ENCODE data around the gene CPA5.
"Not testable (repeated sequence)": the region's sequence is repeated elsewhere in the genome, so short reads cannot be mapped to it uniquely, and the experiment has no call there.

The CPA5 gene

GRCh38 chr7:130361681-130362080 is 17.1 kb downstream of the CPA5 start:
- no peak for DNase-seq

DNA sequence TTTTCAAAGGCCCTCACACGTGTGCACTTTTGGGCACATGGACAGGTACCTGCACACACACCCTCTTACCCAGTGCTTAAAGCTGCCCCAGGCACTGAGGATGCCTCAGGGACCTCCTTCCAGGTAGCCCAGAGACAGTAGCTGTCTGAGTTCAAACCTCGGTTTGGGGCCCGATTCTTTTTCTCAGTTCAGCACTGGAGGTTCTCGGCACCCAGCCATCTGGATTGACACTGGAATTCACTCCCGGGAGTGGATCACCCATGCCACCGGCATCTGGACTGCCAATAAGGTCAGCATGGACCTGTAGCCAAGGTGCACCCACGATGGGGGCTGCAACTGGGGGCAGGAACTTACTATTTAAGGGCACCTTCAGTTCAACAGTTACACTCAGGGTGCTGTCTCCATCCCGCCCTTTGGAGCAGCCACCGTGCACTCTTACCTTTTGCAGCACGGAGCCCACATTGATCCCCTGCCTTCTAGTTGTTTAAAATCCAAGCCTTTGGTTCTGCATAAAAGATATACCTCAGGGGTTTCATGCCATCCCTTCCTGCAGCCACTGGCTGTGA is 17.7 kb downstream of the CPA5 start:
- no peak for DNase-seq

GRCh38 chr7:130363026-130363847 is 18.6 kb downstream of the CPA5 start:
- DNase-seq, result no peak

DNA sequence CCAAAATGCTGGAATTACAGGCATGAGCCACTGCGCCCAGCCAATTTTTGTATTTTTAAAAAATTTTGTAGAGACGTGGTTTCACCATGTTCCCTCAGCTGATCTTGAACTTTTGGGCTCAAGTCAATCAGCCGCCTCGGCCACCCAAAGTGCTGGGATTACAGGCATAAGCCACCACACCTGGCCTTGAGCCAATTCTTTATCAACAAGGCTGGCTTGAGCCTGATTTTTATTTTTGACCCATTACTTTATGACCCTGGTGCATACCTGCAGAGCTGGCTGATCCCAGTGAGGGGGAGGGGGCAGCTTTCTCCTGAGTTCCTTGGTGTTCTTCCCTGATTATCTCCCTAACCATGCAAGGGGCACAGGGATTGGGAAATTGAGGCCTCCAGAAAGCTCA is 19.8 kb downstream of the CPA5 start:
- DNase-seq, result no peak

DNA sequence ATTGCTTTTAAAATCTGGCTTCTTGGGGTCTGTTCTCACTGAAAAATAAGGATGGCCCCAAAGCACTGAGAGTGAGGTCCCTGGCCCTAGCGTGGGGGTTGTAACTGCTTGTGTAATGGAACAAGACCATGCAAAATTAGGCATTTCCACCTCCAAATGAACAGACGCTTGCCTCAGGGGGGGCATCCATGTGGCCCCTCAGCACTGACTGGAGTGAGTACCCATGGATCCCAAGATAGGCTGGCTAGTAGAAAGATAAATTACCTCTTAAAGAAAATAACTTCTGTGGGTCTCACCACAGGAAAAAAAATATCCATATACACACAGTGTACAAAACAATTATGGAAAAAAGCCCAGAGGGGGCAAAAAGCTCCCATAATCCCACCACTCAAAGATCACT is 20.5 kb downstream of the CPA5 start:
- DNase-seq, result no peak

DNA sequence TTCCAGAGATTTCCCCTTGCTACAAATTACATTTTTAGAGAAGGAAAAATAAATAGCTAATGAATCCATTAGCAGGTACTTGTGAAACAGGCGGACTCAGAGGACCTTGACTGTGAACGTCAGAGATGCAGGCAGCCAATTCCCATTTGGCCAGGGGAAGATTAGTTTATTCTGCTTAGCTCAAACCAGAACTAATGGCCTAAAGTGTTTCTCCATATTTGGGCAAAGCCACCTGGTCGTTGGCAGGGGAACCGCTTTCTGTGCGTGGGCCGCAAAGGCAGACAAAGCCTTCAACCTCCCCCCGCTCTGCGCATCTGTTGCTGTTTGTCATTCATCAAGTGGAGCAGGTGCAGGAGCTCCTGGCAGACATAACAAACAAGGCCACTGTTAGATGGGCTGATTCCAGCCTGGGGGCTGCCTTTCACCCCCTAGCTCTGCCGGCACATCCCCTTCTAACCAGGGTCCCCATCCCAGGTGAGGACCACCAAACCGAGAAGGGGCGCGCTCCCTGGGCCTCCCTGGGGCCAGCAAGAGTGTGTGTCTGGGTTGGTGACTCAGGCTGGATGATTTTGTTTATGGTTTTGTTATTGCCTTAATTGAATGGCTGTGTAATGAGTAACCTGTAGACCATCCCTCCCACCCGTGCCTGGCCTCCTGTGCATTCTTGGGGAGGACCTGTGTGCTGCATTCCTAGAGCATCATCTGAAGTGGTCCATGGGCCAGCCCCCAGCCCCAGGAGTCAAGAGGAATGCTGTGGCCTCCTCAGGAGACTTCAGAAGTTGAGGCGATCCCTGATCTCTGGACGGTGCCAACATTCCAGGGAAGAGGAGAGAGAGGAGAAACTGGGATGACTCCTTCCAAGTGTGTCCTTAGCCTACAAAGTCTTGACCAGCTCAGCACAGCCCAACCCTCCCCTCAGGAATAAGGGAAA is 21.2 kb downstream of the CPA5 start:
- peak; percentile 94 for DNase-seq

GRCh38 chr7:130366564-130366963 is 21.9 kb downstream of the CPA5 start:
- DNase-seq, result no peak

- DNase-seq, result no peak
These were observed 22.6 kb downstream of the CPA5 start for GRCh38 chr7:130367088-130367755.

DNA sequence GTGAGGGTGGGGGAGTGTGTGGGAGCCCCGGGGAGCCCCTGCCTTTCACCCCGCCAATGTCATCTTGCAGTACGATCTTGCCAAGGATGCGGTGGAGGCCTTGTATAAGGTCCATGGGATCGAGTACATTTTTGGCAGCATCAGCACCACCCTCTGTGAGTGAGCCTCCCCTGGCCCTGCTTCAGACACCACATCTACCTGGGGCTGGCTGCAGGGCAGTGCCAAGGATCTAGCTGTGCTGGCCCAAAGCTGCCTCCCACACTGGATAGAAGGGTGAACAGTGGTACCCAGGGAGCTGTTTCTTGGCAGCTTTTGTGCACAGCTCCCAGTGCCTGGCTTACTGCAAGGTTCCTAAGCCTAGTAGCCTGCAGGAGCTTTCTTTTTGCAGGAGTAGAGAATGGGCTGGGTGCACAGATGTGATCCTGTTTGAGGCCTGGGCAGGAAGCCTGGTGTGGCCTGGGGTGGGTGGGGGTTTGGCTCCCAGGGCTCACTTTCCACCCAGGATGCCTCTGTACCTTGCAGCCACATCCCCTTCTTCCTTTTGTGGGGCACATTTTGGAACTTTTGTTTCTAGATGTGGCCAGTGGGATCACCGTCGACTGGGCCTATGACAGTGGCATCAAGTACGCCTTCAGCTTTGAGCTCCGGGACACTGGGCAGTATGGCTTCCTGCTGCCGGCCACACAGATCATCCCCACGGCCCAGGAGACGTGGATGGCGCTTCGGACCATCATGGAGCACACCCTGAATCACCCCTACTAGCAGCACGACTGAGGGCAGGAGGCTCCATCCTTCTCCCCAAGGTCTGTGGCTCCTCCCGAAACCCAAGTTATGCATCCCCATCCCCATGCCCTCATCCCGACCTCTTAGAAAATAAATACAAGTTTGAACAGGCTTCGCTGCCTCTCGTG is 23.5 kb downstream of the CPA5 start:
- no peak for DNase-seq

DNA sequence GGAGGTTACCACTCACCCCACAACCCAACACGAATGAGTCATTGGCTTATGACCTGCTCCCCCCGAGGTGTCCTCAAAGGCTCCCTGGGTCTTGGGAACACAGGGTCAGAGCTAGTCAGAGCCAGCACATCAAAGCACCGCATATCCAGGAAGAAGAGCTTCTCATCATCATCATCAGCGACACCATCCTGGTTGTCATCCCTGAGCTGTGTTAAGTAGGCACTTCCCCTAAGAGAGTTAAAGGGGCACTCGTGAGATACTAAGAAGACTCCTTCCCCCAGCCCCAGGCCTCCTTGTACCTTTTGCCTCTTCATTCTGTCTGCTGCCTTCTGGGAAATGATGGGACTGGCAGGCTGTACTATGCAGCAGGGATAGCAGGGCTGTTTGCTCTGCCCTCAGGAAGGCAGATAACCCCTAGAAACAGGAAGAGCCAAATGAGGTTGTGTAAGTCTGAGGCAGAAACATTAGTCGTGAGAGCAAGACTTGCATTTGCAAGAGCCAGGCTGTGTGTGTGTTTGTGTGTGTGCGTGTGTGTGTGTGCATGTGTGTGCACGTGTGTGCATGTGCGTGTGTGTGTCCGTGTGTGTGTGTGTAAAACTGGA is 24.6 kb downstream of the CPA5 start:
- DNase-seq, result no peak

DNA sequence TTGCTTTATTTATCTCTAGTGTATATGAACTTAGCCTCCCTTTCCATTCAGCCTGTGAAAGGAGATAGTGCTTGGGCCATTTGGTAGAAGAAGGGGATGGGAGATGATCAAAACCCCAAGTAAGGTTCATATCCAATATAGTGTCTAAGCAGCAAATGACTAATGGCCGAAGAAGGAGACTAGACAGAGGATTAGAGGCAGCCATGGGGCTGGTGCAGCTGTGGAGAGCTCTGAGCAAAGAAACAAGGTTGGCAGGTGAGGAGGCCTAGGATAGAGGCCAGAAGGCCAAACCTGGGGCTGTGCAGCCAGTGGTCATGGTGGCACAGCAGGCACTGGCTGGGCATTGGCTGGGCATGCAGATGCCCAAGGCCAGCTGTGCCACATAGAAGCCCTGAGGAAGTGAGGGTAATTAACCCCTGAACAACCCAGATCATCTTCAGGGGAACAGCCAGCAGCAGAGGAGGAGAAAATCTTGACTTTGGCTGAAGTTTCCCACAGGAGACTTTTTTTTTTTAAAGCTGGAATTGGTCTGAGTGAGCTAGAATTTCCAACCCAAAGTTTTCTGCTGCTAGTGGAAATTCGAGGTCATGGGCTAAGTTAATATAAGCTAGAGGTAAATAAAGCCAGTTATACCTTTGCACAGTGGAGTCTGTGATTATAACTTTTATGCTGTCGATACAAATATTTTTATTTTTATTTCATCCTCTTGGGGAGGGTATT is 25.4 kb downstream of the CPA5 start:
- no peak for DNase-seq

GRCh38 chr7:130371046-130371445 is 26.4 kb downstream of the CPA5 start:
- DNase-seq, result no peak

- no peak for DNase-seq
These were observed 28.0 kb downstream of the CPA5 start for GRCh38 chr7:130372402-130373165.

- no peak for DNase-seq
These were observed 29.9 kb downstream of the CPA5 start for GRCh38 chr7:130374507-130374906.

GRCh38 chr7:130376461-130376860 is 31.8 kb downstream of the CPA5 start:
- not testable (repeated sequence) for DNase-seq

GRCh38 chr7:130377178-130377577 is 32.6 kb downstream of the CPA5 start:
- no peak for DNase-seq

DNA sequence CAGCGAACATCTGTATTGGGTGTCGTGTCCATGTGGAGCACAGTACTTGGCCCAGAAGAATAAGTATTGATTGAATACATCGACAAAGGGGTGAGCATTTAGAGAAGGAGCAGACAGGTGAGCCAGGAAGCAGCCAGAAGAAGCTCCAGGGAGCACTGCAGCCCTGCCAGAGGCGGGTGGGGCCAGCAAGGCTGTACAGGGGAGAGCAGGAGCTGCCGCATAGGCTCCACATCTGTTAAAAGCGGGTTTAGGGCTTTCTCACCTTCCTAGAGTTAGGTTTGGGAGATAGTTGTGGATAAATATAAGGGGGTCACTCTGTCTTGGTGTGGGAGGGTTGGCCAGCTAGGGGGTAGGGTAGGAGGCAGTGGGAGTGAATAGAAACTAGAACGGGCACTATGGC is 34.4 kb downstream of the CPA5 start:
- peak; percentile 12 for DNase-seq

DNA sequence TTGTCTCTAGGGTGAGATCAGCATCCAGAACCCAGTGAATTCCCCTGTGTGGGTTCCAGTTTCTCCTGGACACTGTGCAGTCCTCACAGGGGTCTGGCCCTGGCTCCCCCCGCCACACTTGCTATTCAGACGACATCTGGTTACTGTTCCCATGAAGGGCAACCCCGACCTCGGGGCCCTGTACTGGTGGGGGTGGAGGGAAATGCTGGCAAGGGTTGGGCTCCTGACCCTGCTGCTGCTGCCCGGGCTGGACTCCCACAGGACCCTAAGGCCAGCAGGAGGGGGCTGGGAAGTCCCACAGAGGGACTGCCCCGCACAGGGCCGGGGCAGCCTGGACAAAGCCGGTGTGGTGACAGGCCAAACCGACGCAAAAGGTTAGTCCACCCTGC is 34.9 kb downstream of the CPA5 start:
- no peak for DNase-seq

DNA sequence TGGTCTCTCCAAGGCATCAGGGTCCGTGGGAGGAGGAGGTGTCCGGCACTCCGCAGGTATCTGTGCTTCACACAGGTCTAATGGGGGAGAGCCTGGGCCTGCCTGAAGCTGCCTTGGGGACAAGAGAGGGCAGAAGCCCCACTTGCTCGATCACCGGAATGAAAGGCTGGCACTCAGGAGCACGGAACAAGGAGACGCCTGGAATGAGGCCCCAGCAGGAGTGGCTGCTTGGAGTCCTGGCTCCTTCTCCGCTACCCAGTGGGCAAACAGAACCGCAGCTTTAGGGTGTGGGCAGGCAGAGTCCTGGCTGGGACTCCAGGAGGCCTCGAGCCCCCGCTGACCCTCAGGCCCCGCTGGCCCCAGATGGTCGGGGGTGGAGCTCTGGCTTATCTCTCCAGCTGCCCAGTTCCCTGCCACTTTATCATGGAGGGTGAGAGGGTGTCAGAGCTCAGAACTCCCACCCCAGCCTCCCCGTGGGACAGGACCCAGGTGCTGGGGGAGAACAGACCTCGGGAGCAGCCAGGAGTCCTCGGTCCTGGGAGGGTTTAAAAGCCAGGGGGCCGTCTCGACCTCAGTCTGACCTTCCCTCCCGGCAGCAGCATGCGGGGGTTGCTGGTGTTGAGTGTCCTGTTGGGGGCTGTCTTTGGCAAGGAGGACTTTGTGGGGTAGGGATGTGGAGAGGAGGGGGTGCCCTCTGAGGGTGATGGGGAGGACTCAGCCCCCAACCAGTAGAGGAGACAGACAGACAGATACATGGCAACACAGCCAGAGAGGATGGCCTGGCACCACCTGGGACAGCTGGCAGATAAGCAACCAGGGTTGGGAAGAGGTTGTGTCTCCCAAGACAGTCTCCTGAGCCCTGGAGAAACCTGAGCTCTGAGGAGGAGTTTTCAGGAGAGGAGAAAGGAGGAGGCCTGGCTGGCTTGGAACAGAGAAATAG is 35.6 kb downstream of the CPA5 start, which contains the start of gene CPA1:
TSS of gene CPA1 (plus strand) at position 574 of the 940 bp plus-strand sequence. CDS start at position 601, 27 bp downstream.
- DNase-seq, result peak; percentile 66
